Gastroesophageal sphincter (tissue), 3 donors: ENCODE data around the gene C10orf105.

Source experiments
- EP300 ChIP-seq: sonication (generic); formaldehyde crosslinking; IDR thresholded peaks from one replicate; pipeline ENCODE4 v1.6.1; 2017; ENCODE audit warnings: antibody characterized with exemption, mild to moderate bottlenecking
- POLR2A ChIP-seq, 2 donors: fragments of 450-650 bp; IDR thresholded peaks; one replicate each; pipeline ENCODE4 v1.6.1; 2017; ENCODE audit warnings: antibody characterized with exemption in 2 of 2, mild to moderate bottlenecking in 2 of 2, moderate library complexity in 1 of 2
- TF ChIP-seq, protein P1 (sequence below), 4 experiments: fragments of 200-600 bp in 2 of 4; fragments of 450-650 bp in 2 of 4; sonication (generic) in 1 of 4; IDR thresholded peaks; one replicate each; pipeline ENCODE4 v1.5.1; 2017 to 2019; ENCODE audit warnings: antibody characterized with exemption in 4 of 4, mild to moderate bottlenecking in 2 of 4, moderate library complexity in 2 of 4

DNA sequence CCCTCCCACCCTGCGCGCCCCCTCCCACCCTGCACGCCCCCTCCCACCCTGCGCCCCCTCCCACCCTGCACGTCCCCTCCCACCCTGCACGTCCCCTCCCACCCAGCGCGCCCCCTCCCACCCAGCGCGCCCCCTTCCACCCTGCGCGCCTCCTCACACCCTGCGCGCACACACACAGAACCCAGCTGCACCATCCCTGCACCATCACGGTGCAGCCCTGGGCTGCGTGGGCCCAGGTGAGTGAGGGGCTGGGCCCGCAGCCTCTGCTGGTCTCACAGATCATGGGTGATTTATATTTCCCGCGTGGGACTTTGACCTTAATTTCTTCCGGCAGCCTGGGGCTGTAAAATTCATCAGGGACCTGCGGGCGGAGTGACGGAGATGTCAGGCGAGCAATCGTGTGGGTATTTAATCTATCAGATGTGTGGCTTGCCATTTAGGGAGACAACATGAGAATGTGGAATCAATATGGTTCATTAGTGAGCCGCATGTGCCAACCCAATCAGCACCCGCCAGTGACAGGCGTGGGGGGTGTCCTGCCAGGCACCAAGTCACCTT lies 57.7 kb downstream of the C10orf105 start:
- TF ChIP-seq, protein P1, sequence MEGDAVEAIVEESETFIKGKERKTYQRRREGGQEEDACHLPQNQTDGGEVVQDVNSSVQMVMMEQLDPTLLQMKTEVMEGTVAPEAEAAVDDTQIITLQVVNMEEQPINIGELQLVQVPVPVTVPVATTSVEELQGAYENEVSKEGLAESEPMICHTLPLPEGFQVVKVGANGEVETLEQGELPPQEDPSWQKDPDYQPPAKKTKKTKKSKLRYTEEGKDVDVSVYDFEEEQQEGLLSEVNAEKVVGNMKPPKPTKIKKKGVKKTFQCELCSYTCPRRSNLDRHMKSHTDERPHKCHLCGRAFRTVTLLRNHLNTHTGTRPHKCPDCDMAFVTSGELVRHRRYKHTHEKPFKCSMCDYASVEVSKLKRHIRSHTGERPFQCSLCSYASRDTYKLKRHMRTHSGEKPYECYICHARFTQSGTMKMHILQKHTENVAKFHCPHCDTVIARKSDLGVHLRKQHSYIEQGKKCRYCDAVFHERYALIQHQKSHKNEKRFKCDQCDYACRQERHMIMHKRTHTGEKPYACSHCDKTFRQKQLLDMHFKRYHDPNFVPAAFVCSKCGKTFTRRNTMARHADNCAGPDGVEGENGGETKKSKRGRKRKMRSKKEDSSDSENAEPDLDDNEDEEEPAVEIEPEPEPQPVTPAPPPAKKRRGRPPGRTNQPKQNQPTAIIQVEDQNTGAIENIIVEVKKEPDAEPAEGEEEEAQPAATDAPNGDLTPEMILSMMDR (IDR thresholded peaks at IDR 0.05): no peak
- no peak for TF ChIP-seq POLR2A (IDR thresholded peaks at IDR 0.05)
- TF ChIP-seq EP300: no peak
